NCI-H524 treated with DMSO at 0.1 percent for 48 hours (cell line): ENCODE data around the gene PLEKHG1.
A peak's percentile ranks its signal among the peaks of the same experiment; 100 is the strongest.

Source experiments
- DNase-seq: peaks from one replicate; lab custom pipeline; 2025; lab: John Stamatoyannopoulos, UW

Gene PLEKHG1

DNA sequence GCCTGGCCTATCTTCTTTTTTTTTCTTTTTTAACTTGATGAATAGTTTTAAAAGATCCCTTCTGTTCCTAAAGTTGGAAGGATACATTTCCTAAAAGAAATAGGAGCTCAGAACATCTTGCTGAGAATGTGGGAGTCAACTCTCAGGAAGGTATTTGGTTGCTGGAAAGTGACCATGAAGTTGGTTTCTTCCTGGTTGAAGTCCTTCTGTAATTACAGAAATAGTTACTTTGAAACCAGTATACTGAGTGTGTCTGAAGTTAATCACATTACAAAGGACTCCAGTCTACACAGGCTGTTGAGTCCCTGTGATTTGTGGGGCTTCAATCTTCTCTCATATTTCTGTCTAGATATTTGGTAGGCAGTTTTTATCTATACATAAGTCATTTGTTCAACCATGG lies 9.8 kb upstream of the PLEKHG1 start:
- no peak for DNase-seq

DNA sequence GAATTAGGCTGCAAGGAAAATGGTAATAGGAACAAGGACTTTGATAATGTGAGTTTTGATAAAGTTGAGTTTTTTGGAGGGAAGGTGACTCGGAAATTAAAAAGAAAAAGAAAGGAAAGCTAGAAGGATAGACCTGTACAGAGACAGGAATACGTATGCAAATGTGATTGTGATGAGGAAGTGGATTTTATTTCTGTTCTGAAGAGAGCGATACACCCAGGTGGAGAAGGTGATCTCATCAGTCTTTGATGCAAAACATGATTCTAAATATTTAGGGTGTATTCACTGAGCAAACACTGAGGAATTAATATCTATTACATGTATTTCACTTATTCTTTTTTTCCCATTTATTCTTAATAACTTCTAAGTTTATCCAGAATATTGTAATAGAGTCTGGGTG lies 9.2 kb upstream of the PLEKHG1 start:
- no peak for DNase-seq

DNA sequence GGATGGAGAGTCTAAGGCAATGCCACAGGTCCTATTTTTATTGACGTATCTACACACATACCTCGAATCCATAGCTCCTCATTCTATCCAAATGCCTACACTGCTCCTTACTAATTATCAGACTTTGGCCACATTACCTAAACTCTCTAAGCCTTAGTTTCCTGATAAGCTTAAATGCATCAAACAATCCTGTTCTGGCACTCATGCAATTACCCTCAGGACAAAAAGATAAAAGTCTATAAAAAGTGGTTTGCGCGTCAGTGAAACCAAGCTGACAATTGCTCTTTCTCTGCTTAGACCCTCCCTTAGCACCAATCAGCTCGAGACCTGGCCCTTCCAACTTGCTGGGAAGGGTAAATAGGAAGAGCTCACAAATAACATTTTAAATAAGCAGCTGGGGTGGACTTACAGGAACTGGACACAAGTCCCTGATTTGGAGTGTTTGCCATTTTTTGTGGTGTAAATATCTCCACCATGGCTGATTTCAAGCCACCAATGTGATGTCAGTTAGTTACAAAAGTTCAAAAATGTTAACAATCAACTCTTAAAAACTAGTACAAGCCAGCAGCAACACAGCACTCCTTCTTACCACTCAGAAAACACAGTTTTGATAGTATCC lies 7.2 kb upstream of the PLEKHG1 start:
- DNase-seq = no peak

DNA sequence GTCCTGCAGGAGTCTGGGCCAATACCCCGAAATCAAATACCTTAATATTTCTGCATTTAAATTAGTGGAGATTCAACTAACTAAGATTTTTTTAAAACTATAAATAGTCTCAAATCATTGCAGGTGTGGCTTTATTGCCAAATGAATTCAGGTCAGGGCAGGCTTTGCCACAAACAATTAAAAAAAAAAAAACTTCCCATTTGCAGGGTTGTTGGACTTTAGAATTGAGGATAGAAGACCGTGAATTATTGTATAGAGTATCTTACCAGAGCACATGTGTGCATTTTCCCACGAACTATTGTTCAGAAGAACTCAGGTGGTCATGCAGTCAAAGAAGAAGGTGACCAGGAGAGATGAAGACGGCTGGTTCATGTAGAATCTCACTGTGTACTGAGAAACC lies 6.6 kb upstream of the PLEKHG1 start:
- no peak for DNase-seq

DNA sequence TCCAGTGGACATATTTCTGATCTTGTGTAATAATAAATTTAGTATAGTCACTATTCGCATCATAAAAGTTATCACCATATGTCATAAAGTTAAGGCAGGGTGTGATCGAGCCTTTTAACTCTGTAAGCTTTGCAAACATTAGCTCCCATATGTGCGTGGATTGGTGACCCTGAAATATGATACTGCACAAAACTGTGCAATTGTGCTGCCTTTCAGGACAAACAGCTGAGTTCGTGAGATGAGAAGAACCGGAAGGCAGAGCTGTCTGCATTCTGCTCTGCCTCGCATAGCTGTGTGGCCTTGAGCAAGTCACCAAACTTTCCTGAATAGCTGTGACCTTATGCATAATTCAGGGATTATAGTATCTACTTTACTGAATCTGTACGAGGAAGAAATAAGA lies 3.2 kb upstream of the PLEKHG1 start:
- peak; percentile 70 for DNase-seq

DNA sequence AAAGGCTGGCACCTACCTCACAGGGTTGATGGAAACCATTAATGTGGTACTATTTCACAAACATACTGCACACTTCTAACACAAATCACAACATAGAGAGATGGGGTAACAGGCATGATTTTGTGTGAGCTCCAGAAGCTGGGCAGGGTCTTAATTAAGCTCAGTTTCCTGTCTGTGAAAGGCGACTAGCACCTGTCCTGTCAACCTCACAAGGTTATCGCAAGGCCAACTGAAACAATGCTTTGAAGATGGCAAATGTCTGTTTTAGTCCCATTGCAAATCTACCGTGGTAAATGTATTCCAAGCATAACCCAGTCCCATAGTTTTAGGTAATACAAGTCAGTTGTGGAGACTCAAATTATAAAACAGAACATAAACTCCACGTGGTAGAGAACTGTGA lies 1.3 kb upstream of the PLEKHG1 start:
- no peak for DNase-seq

DNA sequence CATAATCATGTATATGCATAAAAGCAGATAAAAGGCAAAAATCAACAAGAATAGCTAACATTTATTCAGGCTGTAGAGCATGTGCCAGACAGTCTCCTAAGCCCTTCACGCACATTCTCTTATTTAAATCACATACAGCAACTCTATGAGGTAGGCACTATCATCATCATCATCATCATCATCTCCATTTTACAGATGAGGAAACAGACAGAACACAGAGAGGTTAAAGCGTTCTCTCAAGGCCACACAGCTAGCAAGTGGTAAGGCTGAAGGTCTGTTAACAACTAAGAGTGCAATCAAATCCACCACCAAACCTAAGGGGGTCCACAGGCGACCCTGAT lies 857 bp upstream of the PLEKHG1 start:
- DNase-seq = no peak

DNA sequence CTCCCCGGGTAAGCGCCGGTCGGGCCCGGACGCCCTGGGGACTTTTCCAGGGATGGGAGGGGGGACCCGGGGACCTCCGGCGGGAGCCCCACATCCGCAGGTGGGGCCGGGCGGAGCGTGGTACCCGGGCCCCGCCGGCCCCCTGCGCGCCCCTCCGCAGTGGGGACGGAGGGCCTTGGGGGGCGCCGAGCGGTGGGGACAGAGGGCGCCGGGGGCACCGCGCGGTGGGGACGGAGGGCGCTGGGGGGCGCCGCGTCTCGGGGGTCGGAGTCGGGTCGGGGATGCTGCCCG lies 270 bp downstream of the PLEKHG1 start:
- DNase-seq = no peak

DNA sequence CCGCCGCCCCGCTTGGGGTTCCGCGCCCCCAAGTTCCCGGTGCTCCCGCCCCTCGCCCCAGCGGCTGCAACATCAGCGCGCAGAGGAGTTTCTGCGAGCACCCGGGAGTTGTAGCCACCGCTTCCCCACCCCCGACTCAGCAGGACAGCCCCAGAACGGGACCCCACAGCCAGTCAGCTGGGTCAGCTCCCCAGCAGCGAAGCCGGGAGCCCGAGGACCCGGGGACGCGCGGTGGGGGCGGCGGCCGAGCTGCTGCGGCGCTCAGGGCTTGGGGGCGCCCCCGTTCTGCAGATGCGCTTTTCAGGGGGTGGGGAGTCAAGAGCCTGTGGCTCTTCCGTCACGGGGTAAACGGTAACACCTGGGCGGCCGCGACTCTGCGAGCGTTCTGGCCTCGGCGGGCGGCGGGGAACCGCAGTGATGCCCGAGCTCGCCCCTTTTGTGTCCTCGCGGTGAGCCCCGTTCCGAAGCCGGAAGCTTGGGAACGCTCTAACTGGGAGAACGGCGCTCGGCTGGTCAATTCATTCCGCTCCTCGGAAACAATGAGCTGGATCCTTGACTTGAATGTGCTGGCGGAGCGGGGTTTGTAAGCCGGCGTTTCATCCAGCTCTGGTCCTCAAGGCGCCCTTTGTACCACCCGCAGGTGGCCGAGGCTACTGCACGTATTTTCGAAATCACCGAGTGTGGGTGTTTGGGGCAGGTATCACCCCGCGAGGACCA lies 774 bp downstream of the PLEKHG1 start:
- DNase-seq = peak; percentile 72

DNA sequence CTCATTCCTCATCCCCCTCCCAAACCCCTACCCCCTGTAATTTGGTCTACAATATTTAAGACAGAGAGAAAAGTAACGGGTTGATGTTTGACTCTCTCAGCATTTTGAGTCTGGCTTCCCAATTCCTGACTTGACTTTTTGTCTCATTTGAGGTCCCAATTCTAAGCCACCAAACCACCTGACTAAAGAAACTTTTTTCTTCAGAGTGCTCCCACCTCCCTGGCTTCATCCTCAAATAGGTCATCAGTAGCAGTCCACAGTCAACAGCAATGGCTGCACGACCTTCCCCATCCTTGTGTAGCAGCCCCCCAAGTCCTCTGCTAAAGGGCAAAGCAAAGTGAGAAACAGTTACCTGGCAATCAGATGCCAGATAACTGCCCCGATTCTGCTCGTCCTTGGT lies 1.8 kb downstream of the PLEKHG1 start:
- no peak for DNase-seq

DNA sequence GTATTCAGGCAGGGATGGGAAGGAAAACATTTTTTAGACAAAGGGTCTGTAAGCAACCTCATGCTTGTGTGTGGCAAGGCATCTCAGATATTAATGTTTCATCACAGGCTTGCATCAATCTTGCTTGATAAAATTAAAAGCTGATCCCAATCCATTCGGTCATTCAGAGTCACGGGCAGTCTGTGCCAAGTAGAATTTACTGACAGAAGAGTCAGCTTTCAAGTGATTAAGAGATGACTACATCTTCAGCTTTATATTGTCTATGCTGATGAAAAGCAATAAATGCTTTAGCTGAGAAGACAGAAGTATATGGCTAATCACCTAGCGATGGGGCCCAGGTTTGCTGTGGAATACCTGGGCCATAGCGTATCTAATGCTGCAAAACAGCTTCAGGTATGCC lies 3.5 kb downstream of the PLEKHG1 start:
- no peak for DNase-seq

DNA sequence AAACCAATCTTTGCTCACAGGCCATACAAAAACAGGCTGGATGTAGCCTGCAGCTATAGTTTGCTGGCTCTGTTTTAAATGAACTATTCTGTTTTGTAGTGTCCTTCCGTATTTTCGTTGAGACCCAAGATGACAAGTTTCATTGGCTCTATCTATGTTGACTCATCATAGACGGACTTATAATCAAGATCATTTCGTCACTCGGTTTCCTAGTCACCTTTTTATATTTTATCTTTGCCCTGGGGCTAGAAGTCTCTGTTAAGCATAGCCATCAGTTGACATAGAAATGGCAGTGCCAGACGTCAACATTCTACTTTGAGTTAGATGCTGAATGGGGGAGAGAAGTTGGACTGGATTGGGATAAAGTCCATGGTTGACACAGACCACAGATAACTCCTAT lies 4.8 kb downstream of the PLEKHG1 start:
- no peak for DNase-seq

DNA sequence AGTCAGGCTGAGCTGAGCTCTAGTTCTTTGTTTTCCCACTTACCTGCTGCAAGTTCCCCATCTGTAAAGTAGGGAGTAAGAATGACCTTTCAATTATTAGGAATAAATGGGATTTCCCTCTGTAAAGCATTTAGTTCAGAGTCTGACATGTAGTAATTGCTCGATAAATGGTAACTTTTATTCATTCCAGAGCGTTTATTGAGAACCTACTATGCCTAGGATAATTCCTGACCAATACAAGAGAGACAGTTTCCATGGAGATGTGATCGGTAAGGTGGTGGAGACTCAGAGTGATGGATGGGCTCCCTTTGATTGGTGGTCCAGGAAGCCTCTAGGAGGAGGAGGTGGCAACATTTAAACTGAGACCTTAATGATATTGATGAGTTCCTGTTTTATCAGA lies 5.6 kb downstream of the PLEKHG1 start:
- DNase-seq = no peak

DNA sequence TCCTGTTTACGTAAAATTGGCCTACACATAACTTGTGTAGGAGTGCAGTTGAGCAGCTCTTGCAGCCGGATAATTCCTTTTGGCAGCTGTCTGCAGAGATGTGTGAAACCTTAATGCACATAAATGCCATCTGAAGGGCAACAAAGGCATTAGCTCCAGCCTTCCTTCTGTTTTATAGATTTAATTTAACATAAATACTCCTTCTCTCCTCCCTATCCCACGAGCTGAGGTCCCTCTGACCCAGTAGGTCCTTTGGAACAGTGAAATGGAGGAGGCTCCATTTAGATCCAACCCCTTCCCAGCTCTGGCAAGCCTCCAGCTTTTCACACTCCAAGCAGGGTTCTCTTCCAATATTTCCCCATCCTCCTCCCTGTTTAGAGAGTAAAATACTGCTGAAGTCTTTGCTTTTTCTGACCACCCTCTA lies 6.5 kb downstream of the PLEKHG1 start:
- no peak for DNase-seq

DNA sequence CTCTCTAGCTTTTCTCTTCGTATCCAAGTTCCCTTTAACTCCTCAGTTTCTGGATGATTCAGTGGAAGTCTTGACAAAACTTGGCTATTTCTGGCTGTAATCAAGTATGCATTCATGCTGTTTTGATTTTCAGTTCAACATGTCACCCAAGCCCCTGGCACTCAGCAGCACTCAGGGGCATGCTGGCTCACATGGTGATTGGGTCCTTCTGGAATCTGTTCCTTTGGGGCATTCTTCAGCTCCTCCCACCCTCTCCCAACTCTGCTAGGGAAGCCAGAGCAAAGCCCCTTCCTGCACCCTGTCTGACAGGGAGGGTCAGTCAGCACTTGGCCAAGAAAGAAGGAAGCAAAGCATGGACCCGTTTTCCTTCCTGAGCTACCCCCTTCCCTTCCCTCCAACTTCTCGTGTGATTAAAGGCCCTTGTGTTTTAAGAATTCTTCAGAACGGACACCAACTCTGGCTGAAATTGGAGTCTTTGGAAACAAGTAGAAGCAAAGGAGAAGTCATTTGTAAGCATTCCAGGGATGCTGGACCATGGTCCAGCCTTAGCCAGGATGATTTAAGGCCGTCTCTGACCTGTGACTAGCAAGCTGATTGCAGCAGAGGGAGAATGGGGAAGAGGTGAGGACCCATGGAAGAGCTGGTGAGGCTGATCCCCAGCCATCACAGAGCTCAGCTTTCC lies 7.1 kb downstream of the PLEKHG1 start:
- DNase-seq = no peak

DNA sequence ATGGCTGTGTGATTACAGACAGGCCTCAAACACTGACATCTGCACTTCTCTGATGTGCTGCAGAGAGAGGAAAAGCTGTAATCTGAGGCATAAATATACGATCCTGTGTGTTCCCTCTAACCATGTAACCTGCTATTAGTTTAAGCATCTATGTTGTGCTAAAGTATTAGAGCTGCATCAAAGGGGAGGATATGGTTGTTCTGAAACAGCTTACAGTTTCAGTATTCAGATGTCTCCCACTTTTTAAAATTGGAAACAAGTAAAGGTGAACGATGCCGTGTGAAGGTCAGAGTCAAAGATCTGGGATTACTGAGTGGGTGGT lies 7.6 kb downstream of the PLEKHG1 start:
- no peak for DNase-seq

DNA sequence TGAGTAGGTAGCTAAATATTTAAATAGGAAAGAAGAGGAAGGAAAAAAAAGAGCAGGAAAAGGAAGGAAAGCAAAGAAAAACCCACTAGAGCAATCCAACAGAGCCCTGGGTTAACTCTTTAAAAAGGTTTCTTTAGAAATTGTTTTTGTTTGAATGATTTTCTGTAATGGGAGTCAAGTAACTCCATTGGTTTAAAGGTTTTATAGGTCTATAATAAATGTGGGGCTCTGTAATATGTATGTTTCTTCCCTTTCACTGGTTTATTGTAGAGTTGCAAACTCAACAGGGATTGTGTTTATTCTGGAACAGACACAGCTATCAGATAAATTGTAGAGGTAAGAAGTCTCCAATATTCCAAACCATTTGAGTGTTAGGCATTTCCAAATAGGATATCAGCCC lies 10.9 kb downstream of the PLEKHG1 start:
- no peak for DNase-seq

DNA sequence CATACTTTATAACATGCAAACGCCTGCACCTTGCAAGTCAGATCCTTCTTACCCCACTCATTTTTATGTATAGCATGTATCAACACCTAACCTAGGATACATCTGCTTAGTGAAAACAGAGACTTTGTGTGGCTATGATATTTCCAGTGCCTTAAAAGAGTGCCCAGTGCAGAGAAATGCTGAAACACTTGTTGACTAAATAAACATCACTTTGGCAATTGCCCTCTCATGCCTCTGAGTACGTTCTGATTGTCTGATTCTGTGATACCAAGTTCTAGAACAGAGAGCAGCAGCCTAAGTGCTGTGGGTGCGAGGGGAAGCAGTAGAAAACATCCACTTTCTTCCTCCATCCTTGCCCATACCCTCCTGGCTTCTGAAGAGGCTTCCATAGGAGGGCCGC lies 13.6 kb downstream of the PLEKHG1 start:
- no peak for DNase-seq

DNA sequence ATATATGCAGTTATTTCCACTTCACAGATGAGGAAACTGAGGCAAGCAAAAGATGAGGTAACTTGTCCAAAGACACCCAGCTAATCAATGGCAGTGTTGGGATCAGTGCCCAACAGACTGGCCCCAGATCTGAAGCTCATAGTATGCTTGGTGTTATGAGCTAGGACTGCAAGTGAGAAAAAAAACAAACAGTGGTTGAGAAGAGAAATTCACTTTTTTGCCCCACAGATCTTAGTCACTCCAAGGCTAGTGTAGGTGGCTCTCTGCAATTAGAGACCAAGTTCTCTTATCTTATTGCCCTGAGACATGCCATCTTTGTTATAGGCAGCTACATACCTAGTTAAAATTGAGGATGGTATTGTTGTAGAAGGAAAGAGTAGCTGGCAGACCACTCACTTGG lies 16.3 kb downstream of the PLEKHG1 start:
- no peak for DNase-seq

DNA sequence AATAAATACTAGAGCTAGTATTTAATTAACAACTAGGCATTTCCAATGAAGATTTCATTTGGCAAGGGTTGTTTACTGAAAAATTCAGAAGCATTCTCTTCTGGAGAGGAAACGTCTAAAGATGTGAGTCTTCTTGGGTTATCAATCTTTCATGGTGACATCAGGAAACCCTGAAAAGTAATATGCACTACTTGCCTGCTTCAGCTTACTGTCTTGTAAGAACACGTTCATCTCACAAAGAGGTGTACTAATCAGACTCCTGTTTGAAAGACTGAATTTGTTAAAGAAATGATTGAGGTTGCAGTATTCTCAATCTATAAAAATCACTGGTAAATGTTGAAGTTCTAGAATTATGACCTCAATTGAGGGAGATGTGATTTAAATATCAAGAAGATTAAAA lies 16.9 kb downstream of the PLEKHG1 start:
- DNase-seq = no peak

DNA sequence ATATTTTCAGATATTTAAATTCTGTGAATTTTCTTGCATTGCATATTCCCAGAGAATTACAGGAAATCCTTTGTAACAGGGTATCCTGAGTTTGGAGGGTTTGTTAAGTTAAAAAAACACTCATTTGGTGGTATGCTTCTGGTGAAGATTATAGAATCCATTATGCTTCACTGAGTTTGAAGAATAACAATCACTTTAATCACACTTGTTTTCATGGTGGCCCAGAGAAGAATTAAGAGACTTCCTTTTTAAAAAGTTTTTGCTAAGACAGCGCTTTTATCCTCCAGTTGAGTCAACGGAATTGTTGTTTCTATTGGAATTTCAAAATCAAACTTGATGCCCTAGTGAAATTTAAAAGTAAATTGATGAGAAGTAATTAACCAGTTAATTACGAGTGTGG lies 17.4 kb downstream of the PLEKHG1 start:
- DNase-seq = no peak

DNA sequence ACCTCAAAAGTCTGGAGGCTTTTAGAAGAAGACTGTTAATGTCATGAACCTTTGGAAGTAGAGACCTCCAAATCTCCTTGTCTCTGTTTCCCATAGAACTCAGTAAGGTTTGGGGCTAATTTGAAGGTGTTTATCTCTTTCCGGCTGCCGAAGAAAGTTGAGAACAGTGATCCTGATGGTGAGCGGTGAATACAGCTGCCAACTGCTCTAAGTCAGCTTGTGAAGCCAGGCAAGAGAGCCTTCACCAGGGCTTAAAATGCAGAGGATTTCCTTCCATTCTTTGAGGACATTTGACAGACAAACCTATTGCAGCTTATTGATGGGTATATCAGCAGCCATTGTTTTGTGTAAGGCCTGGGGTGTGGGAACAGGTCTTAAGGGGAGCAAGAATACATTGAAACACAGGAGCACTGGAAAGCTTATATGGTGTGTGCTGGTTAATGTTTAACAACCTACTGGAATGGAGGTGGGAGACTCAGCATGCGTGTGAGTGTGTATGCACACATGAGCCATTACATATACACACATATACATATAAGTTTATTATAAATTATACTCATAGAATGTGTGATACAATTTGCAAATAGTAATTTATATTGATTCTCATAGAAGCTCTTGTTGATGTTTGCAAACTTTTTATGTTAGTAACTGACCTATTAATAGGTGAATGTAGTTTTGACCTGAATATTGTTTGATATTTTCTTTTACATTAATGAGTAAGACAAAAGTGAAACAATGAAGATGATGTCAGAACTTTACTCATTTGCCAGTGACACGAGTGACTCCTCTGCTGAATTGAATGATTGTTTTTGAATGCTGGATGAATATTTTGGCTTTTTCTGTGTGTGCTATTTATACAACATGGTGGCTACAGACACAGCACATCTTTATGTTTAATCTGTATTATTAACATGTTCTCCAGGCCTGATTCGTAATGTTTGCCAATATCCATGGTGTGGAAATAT lies 18.1 kb downstream of the PLEKHG1 start:
- DNase-seq = no peak

DNA sequence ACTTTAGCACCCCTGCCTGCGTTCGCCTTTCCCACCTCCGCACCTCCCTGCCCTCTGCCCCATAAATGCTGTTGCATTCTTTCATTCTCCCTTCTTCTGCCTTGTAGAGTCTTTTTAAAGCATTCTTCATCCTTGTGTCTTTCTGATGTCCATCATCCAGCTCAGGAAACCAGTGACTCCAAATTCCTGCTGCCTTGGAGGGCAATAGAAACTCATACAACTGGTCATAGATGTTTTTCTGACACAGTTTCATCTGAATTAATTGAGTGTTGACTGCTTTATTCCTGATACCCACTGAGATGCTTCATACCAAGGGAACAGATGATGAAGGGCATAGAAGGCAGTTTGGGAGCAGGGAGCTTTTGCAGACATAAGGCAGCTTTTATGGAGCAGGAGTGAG lies 19.6 kb downstream of the PLEKHG1 start:
- DNase-seq = no peak
